ENCODE results near the gene NXN.

NXN gene

DNA sequence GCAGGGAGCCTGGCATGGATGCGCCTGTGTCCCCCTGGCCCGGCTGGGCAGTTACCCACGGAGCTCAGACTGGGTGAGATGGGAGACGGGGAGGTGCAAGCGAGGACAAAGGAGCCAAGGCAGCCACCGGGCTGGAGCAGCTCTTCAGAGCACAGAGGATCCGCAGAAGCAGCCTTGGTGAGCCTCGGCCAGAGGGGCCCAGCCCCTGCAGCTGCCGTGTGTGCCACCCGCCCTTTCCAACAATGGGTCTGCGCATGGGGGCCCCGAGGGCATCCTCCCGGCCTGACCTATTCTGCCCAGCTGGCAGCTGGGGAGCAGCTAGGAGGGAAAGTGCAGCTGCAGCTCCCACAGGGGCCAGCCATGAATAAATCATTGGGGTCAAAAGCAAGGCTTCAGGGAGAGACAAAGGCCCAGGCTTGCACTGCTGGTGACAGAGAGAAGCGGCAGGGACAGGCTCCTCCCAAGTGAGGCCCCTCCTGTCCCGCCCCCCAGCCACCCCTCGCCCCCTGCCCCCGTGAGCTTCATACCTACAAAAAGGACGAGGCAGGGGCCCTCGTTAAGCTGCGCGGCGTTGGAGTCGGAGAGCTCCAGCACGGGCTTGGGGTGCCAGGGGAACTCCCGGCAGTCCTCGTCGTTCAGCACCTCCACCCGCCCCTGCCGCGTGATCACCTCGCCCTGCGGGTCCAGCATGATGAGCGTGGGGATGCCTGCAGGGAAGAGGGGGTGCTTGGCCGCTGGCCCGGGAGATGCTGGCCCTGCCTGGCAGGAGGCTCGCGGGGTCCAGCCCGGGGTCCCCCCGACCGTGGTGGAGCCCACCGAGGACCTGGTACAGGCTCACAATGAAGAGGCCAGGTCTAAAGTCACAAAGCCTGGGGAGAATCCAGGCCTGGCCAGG, 174.8 kb downstream of the NXN start:
- H3K4me1 ChIP-seq (ENCODE audit: insufficient read depth, low read length), result no peaks in the 10 kb centered on the region
- no peaks in the 10 kb centered on the region for H3K9me3 ChIP-seq (ENCODE audit: insufficient read depth, low read depth, low read length)

DNA sequence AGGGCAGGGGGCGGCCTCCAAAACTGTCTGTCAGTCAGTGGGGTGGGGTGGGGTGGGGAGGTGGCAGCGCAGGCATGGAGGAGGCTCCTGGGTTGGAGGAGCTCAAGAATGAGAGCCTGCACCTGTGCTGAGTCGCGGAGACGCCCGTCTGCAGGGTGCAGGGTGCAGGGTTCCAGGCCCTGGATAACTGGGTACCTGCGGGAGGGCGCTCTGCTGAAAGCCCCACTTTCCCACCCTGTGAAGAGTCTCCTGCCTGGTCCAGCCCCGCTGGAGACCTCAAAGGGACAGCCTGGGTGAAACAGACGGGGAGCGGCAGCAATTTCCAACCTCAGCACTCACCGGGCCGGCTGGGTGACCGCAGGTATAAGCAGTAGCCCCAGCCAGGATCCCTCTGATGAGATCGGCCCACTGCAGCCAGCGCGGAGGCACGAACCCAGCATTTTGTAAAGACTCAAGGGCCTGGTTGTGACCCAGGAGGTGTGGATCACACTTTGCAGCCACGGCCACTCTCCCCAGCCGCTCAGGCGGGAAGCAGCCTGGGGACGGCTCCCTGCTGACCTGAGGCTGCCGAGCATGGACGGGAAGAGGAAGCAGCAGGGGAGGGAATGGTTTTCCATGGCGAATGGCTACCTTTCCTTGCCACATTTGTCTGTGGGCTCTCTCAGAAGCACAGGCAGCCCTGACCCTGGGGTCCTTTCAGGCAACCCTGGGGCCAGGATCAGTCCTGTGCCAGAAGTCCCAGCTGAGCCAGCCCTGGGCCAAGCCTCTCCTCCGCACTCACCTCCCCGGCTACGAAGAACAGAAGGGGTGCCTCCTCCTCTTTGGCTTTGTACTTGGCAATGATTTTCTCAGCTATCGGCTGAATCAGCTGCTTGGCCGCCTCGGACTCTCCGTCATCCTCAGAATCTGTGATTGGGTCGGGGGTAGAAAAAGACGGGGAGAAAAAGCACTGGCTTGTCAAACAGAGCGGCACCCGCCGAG, 176.4 kb downstream of the NXN start:
- peaks cover 27% of the 10 kb centered on the region for H3K36me3 ChIP-seq (ENCODE audit: insufficient read depth, low read depth, low read length)
- no peaks in the 10 kb centered on the region for H3K27me3 ChIP-seq (ENCODE audit: insufficient read depth, low read length)
- no peak overlapping the region for H3K27ac ChIP-seq (ENCODE audit: low read length)
- no peaks in the 10 kb centered on the region for H3K4me1 ChIP-seq (ENCODE audit: insufficient read depth, low read length)
- no peak overlapping the region for H3K9ac ChIP-seq (ENCODE audit: low read depth, low read length)
- H3K4me3 ChIP-seq (ENCODE audit: low read length), result no peak overlapping the region
- no peaks in the 10 kb centered on the region for H3K9me3 ChIP-seq (ENCODE audit: insufficient read depth, low read depth, low read length)

More for the DNA sequence above, 174.8 kb downstream of the NXN start:
- H3K36me3 ChIP-seq (ENCODE audit: insufficient read depth, low read depth, low read length), result peaks cover 21% of the 10 kb centered on the region
- H3K27me3 ChIP-seq (ENCODE audit: insufficient read depth, low read length), result no peaks in the 10 kb centered on the region
- H3K27ac ChIP-seq (ENCODE audit: low read length), result no peak overlapping the region
- H3K9ac ChIP-seq (ENCODE audit: low read depth, low read length), result no peak overlapping the region
- no peak overlapping the region for H3K4me3 ChIP-seq (ENCODE audit: low read length)

DNA sequence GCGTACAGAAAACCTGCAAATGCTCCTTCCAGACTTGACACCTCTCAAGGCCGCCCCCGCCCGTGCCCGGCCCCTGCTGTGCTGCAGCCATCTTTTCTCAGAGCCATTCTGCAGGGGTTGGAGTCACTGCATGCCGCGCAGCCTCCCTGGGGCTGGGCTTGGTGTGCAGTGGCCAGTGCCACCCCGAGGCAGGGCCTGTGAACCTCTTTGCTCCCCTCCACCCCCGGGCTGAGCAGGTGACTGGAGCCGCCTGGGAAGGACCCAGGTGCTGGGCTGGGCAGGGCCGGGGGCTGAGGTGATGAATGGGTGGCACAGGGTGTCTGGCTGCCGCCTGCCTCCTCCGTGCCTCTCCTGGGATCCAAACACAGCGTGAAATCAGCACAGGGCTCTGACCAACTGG, 177.1 kb downstream of the NXN start:
- Histone ChIP-seq H3K9ac (ENCODE audit: low read depth, low read length) (no peak overlapping the region), H3K36me3 (ENCODE audit: insufficient read depth, low read depth, low read length) (peaks cover 27% of the 10 kb centered on the region), H3K27me3 (ENCODE audit: insufficient read depth, low read length) (no peaks in the 10 kb centered on the region), H3K27ac (ENCODE audit: low read length) (no peak overlapping the region), H3K4me1 (ENCODE audit: insufficient read depth, low read length) (no peaks in the 10 kb centered on the region), H3K4me3 (ENCODE audit: low read length) (no peak overlapping the region), H3K9me3 (ENCODE audit: insufficient read depth, low read depth, low read length) (no peaks in the 10 kb centered on the region)

DNA sequence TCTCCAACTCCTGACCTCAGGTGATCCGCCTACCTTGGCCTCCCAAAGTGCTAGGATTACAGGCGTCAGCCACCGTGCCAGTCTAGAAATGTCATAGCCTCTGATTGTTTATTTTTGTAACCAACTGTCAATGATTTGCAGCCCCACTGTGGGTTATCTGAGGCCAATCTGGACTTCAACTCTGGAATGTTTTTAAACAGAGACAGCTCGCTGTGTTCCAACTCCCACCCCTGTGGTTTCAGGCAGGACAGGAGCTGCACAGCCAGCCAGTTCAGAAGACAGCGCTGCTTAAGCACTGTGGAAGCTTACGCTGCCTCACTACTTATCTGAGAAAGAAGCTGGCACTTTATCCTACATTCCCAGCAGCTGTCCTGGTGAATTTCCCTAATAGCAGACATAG, 177.9 kb downstream of the NXN start:
- H3K36me3 ChIP-seq (ENCODE audit: insufficient read depth, low read depth, low read length), result peaks cover 34% of the 10 kb centered on the region
- H3K9ac ChIP-seq (ENCODE audit: low read depth, low read length), result no peak overlapping the region
- no peak overlapping the region for H3K4me3 ChIP-seq (ENCODE audit: low read length)
- H3K27me3 ChIP-seq (ENCODE audit: insufficient read depth, low read length), result no peaks in the 10 kb centered on the region
- H3K9me3 ChIP-seq (ENCODE audit: insufficient read depth, low read depth, low read length), result no peaks in the 10 kb centered on the region
- H3K4me1 ChIP-seq (ENCODE audit: insufficient read depth, low read length), result no peaks in the 10 kb centered on the region
- no peak overlapping the region for H3K27ac ChIP-seq (ENCODE audit: low read length)

DNA sequence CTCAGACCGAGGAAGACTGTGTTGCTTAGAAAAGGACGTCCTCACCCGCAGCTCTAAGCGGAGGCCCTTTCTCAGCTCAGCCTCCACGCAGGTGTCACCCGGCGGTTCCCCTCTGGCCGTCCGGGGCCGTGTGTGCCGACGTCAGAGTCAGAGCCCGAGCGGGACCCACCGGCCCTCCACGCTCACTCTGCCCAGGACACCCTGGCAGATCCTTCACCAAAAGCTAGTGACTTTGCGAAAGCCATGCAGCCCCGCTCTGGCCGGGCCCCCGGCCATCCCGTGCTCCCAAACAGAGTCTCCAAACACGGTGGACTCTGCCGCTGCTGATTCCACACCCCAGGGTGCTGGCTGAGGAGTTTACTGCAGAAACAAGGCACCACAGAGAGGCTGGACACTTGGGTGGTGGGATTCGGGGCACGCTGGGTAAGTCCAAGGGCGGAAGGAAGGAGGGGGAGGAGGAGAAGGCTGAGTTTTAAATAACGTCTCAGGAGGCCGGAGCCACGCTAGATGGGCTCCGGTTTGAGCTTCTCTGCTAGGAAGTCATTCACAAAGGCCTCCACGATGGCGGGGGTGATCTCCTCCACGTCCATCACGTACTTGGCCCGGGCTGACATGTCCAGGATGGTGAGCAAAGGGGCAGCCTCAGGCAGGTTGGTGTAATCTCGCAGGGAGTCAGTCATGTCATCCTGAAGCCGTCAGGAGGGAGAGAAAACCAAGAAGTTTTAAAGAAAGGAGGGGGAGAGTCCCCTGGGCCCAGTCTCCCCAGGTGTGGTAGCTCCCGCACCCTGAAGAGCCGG, 178.9 kb downstream of the NXN start:
- no peaks in the 10 kb centered on the region for H3K9me3 ChIP-seq (ENCODE audit: insufficient read depth, low read depth, low read length)
- no peak overlapping the region for H3K27ac ChIP-seq (ENCODE audit: low read length)
- no peaks in the 10 kb centered on the region for H3K4me1 ChIP-seq (ENCODE audit: insufficient read depth, low read length)
- no peak overlapping the region for H3K9ac ChIP-seq (ENCODE audit: low read depth, low read length)
- peaks cover 36% of the 10 kb centered on the region for H3K36me3 ChIP-seq (ENCODE audit: insufficient read depth, low read depth, low read length)
- H3K27me3 ChIP-seq (ENCODE audit: insufficient read depth, low read length), result no peaks in the 10 kb centered on the region
- H3K4me3 ChIP-seq (ENCODE audit: low read length), result no peak overlapping the region

DNA sequence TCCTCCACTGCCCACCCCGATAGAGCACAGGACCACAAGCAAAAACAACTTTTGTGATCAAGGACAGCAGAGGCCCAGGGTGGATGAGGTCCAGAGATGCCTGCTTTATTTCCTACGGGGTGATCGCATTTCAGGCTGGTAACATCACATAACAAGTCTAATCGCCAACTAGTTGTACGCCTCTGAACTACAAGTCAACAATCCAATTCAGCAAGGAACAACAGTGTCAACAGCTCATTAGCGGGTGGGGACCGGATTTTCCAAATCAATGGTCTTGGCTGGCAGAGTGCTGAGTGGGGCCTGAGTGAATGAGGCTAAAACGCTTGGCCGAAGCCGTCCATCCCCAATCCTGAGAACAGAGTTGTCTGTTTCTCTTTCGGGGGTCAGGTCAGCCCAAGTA, 180.3 kb downstream of the NXN start:
- Histone ChIP-seq H3K36me3 (ENCODE audit: insufficient read depth, low read depth, low read length) (peaks cover 36% of the 10 kb centered on the region), H3K4me3 (ENCODE audit: low read length) (no peak overlapping the region), H3K9me3 (ENCODE audit: insufficient read depth, low read depth, low read length) (no peaks in the 10 kb centered on the region), H3K4me1 (ENCODE audit: insufficient read depth, low read length) (no peaks in the 10 kb centered on the region), H3K27ac (ENCODE audit: low read length) (no peak overlapping the region), H3K27me3 (ENCODE audit: insufficient read depth, low read length) (no peaks in the 10 kb centered on the region), H3K9ac (ENCODE audit: low read depth, low read length) (no peak overlapping the region)

DNA sequence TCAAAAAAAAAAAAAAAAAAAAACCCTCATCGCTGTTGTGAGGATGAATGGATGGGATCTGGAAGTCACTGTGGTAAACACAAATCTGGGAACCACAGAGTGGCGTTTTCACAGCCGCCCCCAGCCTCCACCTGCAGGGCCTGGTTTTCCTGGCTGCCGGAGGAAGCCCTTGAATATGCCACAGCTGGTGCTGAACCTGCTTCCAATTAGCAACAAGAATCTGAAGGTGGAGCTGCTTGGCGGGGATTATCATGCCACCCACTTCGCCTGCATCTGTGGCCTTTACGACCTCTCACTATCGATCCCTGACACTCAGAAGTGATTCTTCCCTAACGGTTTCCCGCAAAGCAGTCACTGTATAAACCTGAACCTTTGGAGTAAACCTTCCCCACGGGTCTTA, 181.3 kb downstream of the NXN start:
- Histone ChIP-seq H3K4me1 (ENCODE audit: insufficient read depth, low read length) (no peaks in the 10 kb centered on the region), H3K27me3 (ENCODE audit: insufficient read depth, low read length) (no peaks in the 10 kb centered on the region), H3K4me3 (ENCODE audit: low read length) (no peak overlapping the region), H3K27ac (ENCODE audit: low read length) (no peak overlapping the region), H3K9me3 (ENCODE audit: insufficient read depth, low read depth, low read length) (no peaks in the 10 kb centered on the region), H3K9ac (ENCODE audit: low read depth, low read length) (no peak overlapping the region; the same call in 1 of the 2 replicates), H3K36me3 (ENCODE audit: insufficient read depth, low read depth, low read length) (peaks cover 29% of the 10 kb centered on the region)

DNA sequence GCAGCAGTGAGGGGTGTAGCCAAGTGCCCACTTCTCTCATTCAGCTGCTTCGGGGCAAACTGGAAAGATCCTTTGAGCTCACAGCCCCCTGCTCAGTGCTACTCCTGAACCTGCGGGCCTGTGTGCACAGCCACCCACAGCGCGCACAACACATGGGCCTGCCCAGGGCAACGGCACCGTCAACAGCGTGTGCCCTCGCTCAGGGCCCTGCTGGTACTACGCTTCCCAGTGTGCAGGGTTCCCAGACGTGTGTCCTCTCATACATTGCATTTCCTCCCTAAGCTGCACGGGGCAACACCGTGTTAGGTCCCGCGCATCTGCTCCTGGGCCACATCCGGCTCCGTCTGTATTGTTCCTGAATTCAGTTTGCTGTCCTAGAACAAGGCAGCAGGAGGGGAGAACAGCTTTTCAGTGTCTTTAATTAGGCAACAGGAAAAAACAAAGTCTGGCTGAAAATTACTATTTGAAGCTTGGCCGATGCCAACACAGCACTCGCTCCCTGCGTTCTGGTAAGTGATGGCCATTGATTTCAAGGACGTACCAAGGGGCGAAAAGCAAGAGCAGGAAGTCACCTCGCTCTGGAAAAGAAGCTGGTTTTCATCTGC, 182.2 kb downstream of the NXN start:
- H3K27me3 ChIP-seq (ENCODE audit: insufficient read depth, low read length), result no peaks in the 10 kb centered on the region
- no peak overlapping the region for H3K9ac ChIP-seq (ENCODE audit: low read depth, low read length)
- H3K9me3 ChIP-seq (ENCODE audit: insufficient read depth, low read depth, low read length), result no peaks in the 10 kb centered on the region
- H3K27ac ChIP-seq (ENCODE audit: low read length), result no peak overlapping the region
- no peaks in the 10 kb centered on the region for H3K4me1 ChIP-seq (ENCODE audit: insufficient read depth, low read length)
- H3K4me3 ChIP-seq (ENCODE audit: low read length), result no peak overlapping the region
- H3K36me3 ChIP-seq (ENCODE audit: insufficient read depth, low read depth, low read length), result peaks cover 29% of the 10 kb centered on the region

DNA sequence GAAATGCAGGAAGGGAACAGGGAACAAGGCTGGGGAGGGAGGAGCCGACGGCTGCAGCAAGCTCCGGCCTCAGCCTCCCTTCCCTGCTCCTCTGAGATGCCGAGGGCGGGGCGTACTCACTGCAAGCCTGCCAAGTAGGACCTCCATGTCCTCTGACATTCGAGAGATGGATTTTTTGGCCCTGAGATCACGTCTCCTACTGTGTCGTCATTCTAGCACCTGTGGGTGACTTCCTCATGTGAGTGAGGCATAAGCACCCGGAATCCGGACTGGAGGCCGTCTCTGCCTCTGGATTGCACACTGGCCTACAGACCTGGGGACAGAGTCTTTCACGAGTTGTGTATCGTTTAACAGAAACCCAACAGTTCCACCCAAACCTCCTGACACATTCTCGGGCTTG, 183.0 kb downstream of the NXN start:
- no peak overlapping the region for H3K9ac ChIP-seq (ENCODE audit: low read depth, low read length)
- H3K4me1 ChIP-seq (ENCODE audit: insufficient read depth, low read length), result no peaks in the 10 kb centered on the region
- H3K27me3 ChIP-seq (ENCODE audit: insufficient read depth, low read length), result no peaks in the 10 kb centered on the region
- H3K36me3 ChIP-seq (ENCODE audit: insufficient read depth, low read depth, low read length), result peaks cover 37% of the 10 kb centered on the region
- no peak overlapping the region for H3K4me3 ChIP-seq (ENCODE audit: low read length)
- H3K9me3 ChIP-seq (ENCODE audit: insufficient read depth, low read depth, low read length), result no peaks in the 10 kb centered on the region
- H3K27ac ChIP-seq (ENCODE audit: low read length), result no peak overlapping the region

DNA sequence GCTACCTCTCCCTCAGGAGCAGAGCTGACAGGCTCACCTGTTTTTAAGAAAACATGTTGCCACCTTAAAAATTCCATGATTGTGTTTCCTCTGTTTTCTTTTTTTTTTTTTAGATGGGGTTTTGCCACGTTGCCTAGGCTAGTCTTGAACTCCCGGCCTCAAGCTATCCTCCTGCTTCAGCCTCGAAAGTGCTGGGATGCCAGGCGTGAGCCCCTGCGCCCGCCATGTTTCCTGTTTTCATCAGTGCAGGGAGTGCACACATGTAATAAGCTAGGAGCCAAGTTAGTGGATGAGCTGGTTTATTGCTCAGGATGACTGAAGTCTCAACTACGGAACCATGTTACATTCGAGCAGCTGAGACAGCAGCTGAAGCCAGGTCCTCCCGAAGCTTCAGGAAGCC, 183.9 kb downstream of the NXN start:
- Histone ChIP-seq H3K27me3 (ENCODE audit: insufficient read depth, low read length) (no peaks in the 10 kb centered on the region), H3K9ac (ENCODE audit: low read depth, low read length) (no peak overlapping the region), H3K9me3 (ENCODE audit: insufficient read depth, low read depth, low read length) (no peaks in the 10 kb centered on the region), H3K4me1 (ENCODE audit: insufficient read depth, low read length) (no peaks in the 10 kb centered on the region), H3K36me3 (ENCODE audit: insufficient read depth, low read depth, low read length) (peaks cover 44% of the 10 kb centered on the region), H3K27ac (ENCODE audit: low read length) (no peak overlapping the region), H3K4me3 (ENCODE audit: low read length) (no peak overlapping the region)

DNA sequence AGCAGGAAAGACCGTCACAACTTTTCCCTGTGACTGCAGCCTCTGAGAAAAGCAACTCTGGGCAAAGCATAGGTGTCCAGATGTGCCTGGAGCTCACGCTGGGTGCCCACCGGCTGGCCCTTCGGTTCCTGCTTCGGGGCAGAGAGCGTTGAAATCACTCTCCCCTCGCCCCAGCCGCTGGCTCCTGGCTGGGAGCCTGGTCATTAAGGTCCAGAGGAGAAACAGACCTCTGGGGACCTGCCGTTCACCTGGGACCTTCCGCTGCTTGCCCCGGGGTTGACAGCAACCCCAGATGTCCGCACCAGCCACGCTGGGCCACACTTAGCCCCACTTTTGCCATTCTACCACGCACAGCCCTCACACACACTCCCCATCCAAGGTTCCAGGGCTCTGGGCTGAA, 184.3 kb downstream of the NXN start:
- Histone ChIP-seq H3K9me3 (ENCODE audit: insufficient read depth, low read depth, low read length) (no peaks in the 10 kb centered on the region), H3K27ac (ENCODE audit: low read length) (no peak overlapping the region), H3K36me3 (ENCODE audit: insufficient read depth, low read depth, low read length) (peaks cover 41% of the 10 kb centered on the region), H3K4me1 (ENCODE audit: insufficient read depth, low read length) (no peaks in the 10 kb centered on the region), H3K4me3 (ENCODE audit: low read length) (no peak overlapping the region), H3K9ac (ENCODE audit: low read depth, low read length) (no peak overlapping the region), H3K27me3 (ENCODE audit: insufficient read depth, low read length) (no peaks in the 10 kb centered on the region)

Measured in iPS-20b (cell line).